GM12892 (cell line): Measurements from ENCODE around the gene USP2.

Experiments
- DNase-seq: peaks from one replicate; pipeline ENCODE4 v3.0.0; 2011; ENCODE audit not compliant: insufficient read length
- FAIRE-seq: peaks from 2 replicates; lab custom pipeline; 2011; peaks lifted over from hg19 to GRCh38; lab: Jason Lieb, UNC
- POLR2A ChIP-seq: IDR thresholded peaks from 2 replicates; pipeline ENCODE4 v1.6.1; 2011; ENCODE audit warnings: low read depth, low read length, control low read depth
- POLR2AphosphoS5 ChIP-seq: IDR thresholded peaks from 2 replicates; pipeline ENCODE4 v1.6.1; 2011; ENCODE audit warnings: low read depth, low read length, control low read depth
- TAF1 ChIP-seq: IDR thresholded peaks from 2 replicates; pipeline ENCODE4 v1.6.1; 2011; ENCODE audit warnings: low read depth, mild to moderate bottlenecking, control low read depth, low read length, borderline replicate concordance

Gene USP2

DNA sequence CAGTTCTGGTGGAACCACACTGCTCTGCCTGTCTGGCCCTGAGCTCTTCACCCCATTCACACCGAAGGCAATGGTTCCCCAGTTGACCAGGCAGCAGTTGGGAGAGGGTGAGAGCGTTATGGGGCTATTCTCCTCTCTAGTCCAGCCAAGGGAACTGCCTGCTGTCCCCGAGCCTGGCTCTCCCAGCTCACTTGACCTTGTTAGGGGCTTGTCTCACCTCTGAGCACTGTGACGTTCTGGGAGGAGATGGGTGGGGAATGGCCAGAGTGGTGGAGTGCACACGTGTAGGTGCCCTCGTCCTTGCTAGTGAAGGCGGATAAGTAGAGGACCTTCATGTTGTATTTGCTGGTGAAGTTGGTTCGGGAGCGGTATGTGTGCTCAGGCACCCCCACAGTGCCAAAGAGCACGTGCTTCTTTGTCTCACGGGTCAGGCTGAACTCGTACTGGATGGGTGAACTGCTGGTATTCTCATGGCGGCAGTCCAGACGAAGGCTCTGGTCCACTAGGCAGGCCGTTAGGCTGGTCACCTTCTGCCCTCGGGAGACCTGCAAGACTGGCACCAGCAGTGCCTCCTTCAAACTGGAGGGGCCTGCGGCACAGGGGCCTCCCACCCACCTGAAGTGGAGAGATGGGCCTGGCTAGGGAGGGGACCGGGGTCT, 38.5 kb upstream of the USP2 start:
- no peak for TF ChIP-seq POLR2AphosphoS5
- no peak for DNase-seq
- FAIRE-seq: no peak

- TF ChIP-seq TAF1: no peak
- DNase-seq (no peak), FAIRE-seq (no peak)
These were observed 37.8 kb upstream of the USP2 start for GRCh38 chr11:119419246-119419645.

DNA sequence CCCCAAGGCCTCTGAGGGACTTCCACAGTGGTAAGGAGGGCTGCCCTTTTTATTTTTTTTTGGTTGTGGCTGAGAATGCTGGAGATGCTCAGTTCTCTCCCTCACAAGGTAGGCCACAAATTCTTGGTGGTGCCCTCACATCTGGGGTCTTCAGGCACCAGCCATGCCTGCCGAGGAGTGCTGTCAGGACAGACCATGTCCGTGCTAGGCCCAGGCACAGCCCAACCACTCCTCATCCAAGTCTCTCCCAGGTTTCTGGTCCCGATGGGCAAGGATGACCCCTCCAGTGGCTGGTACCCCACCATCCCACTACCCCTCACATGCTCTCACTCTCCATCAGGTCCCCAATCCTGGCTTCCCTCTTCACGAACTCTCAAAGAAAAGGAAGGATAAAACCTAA, 37.3 kb upstream of the USP2 start:
- no peak for DNase-seq
- TF ChIP-seq TAF1 (no peak), POLR2A (no peak), POLR2AphosphoS5 (no peak)
- FAIRE-seq: no peak

DNA sequence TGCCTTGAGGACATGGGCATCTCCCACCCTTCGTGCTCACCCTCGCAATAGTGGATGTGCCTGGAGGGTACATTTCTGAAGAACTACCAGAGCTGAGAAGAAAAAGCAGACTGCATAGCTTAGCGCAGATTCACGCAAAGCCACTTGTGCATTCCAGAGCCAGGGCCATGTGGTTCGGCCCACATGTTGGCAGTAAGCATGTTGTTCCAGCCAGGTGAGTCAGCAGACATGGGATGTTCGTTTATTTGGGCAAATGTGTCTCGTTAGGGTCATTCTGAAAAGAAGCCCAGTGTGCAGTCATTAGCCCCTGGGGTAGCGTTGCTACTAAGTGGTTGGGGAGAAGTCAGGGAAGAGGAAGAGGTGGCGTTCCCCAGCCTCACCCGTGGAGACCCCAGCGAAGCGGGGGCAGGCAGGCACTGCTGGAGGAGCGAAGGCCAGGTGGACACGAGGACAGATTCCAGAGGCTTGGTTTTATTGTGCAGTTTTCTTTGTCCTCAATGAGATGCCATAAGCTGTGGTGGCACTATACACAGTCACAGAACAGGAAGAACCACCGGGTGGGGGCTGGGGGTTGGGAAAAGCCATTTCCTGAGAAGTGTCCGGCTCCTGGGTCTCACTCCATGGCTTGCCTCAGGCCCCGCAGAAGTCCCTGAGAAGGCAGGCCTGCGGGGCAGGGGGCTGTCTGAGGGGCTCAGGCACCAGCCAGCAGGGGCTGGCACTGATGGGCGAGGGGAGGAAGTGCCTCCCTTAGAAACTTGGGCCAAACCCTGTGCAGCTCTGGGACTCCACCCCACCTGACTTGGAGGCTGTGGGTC, 36.4 kb upstream of the USP2 start:
- FAIRE-seq: peak; percentile 5
- TF ChIP-seq POLR2AphosphoS5: no peak
- no peak for TF ChIP-seq POLR2A
- TF ChIP-seq TAF1: no peak
- DNase-seq: no peak

DNA sequence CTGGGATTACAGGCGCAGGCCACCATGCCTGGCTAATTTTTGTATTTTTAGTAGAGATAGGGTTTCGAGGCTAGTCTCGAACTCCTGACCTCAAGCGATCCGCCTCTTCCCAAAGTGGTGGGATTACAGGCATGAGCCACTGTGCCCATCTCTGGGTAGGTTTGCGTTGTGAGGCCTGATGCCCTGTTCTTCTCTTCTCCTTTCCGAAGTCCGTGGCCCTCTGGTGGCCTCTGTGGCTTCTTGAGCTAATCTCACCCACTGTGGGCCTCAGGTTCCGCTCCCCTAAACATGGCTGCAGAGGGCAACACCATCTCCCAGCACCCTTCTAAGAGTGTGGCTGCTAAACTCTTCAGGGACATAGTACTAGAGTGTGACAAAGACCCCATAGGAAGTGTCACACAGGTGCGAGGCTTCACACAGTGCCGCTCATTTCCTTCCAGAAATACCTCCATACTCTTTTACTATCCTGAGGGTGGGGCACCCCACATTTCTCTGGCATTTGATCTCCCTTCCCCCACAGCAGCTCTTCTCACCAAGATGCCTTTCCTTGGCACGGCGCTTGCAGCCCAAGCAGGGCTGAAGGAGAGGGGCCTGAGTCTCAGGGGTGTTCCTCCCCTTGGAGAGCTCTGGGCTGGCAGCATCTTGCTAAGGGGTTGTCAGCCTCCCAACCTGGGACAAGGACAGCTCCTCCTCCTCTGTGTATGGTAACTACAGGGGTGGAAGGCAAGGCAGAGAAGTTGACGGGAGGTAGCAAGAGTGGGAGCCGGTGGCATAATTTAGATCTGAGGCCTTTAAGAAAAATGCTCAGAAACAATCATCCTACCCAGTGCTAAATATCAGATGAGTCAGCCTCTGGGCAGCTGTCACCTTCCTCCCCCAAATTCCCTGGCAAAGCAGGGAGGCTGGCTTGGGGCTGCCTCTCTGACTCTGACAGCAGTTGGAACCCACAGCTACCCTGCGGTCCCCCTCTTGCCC, 35.4 kb upstream of the USP2 start:
- FAIRE-seq (peak; percentile 5), DNase-seq (no peak)
- TF ChIP-seq TAF1: no peak
- no peak for TF ChIP-seq POLR2AphosphoS5
- TF ChIP-seq POLR2A: no peak

DNA sequence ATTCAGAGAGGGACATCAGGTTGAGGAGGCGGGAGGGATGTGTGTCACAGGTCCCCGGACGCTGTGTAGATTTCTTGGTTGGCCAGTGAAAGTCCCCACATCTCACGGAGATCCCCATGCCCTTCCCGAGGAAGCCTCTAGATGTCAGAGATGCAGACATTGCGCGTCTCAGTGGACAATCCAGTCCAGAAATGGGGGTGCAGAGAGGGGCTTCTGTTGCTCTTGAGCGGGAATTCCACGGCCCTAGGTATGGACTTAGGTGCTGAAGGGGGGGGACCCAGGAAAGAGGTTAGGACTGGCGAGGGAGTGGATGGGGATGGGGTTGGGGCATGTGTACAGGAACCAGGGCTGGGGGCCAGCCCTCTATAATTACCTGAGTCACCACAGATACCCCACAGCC, 34.5 kb upstream of the USP2 start:
- no peak for DNase-seq
- FAIRE-seq: peak; percentile 90
- TF ChIP-seq POLR2AphosphoS5: no peak
- TF ChIP-seq POLR2A: no peak
- TF ChIP-seq TAF1: no peak

- TF ChIP-seq TAF1: no peak
- TF ChIP-seq POLR2A: no peak
- no peak for TF ChIP-seq POLR2AphosphoS5
- DNase-seq: no peak
- no peak for FAIRE-seq
These were observed 34.0 kb upstream of the USP2 start for GRCh38 chr11:119415517-119415916.

GRCh38 chr11:119414734-119415133, 33.2 kb upstream of the USP2 start:
- FAIRE-seq (no peak), DNase-seq (no peak)
- TF ChIP-seq POLR2AphosphoS5: no peak
- TF ChIP-seq POLR2A: no peak
- TF ChIP-seq TAF1: no peak

GRCh38 chr11:119414321-119414720, 32.8 kb upstream of the USP2 start:
- no peak for FAIRE-seq
- TF ChIP-seq POLR2A (no peak), POLR2AphosphoS5 (no peak), TAF1 (no peak)
- DNase-seq: no peak

GRCh38 chr11:119412072-119412471, 30.6 kb upstream of the USP2 start:
- no peak for FAIRE-seq
- TF ChIP-seq POLR2AphosphoS5: no peak
- no peak for TF ChIP-seq TAF1
- TF ChIP-seq POLR2A: no peak
- no peak for DNase-seq

DNA sequence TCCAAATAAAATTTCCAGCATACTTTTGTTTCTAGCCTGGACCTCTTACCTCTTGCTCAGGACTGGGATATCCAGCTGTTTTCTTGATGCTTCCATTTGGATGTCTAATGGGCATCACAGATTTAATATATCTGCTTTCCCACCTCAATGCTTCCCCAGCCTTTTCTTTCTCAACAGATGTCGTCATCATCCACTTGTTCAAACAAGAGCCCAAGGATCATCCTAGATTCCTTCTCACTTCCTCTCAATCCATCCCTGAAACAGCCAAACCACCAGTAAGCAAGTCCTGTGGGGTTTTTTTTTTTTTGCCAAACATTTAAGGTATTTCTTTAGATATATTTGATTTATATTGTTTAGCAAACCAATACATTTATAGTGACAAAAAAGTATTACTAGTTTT, 29.0 kb upstream of the USP2 start:
- TF ChIP-seq TAF1 (no peak), POLR2A (no peak), POLR2AphosphoS5 (no peak)
- DNase-seq (no peak), FAIRE-seq (no peak)

DNA sequence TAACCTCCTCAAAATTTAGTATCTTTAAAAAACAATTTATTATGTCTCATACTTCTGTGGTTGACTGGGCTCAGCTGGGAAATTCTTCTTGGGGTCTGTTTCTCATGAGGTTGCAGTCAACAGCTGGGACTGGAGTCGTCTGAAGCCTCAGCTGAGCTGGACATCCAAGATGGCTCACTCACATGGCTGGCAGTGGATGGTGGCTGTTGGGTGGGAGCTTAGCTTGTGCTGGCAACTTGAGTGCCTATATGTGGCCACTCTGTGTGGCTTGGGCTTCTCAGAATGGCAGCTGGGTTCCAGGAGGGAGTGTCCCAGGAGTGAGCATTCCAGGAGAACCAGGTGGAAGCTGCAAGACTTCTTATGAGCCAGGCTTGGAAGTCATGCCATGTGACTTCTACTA, 28.2 kb upstream of the USP2 start:
- FAIRE-seq (no peak), DNase-seq (no peak)
- TF ChIP-seq TAF1 (no peak), POLR2AphosphoS5 (no peak)
